GM19397 (cell line): ENCODE measurements around the gene DVL3.
"Not testable (repeated sequence)": the region's sequence is repeated elsewhere in the genome, so short reads cannot be mapped to it uniquely, and the experiment has no call there.

Source experiments
- ATAC-seq: cut with Tn5 transposase; IDR thresholded peaks from one replicate; pipeline ENCODE4 v1.9.1; 2021; ENCODE audit warnings: mild to moderate bottlenecking, moderate library complexity; ENCODE audit not compliant: unreplicated experiment

The DVL3 gene

GRCh38 chr3:184154885-184155643 is at the start of gene DVL3:
DVL3 (plus strand) TSS chr3:184155377; CDS start chr3:184155636, 259 bp downstream.
- ATAC-seq = peak; percentile 87

DNA sequence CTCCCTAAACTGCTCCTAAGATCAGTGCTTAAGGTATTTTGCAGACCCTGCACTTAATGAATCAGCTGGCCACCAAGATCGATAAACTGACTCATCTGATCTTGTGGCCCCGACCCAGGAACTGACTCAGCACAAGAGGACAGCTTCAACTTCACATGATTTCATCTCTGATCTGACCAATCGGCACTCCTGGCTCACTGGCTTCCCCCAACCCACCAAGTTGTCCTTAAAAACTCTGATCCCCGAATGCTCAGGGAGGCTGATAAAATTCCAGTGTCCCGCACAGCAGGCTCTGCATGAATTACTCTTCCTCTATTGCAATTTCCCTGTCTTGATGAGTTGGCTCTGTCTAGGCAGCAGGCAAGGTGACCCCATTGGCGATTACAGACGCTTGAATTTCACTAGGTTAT is 44.9 kb upstream of the DVL3 start:
- no peak for ATAC-seq

- ATAC-seq = no peak
Observed at GRCh38 chr3:184116017-184116416, 39.2 kb upstream of the DVL3 start.

DNA sequence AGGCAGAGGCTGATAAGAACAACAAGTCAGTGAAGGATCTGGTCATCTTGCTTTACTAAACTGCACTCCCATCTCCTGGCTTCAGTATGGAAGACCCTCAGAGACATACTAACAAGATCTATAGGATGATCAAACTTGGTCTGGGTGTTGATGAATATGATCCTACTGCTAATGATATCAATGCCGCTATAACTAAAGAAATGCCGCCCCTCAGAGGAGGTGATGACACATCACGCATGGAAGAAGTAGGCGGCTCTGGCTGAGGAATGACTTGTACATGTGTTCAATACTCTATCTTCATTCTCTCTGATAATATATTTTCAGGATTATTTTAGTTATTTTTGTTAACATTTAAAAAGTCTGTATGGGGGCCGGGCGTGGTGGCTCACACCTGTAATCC is 37.5 kb upstream of the DVL3 start:
- no peak for ATAC-seq

- ATAC-seq = not testable (repeated sequence)
Observed at GRCh38 chr3:184121031-184121430, 34.1 kb upstream of the DVL3 start.

GRCh38 chr3:184126006-184126405 is 29.2 kb upstream of the DVL3 start:
- ATAC-seq = no peak

GRCh38 chr3:184129012-184129411 is 26.2 kb upstream of the DVL3 start:
- no peak for ATAC-seq

DNA sequence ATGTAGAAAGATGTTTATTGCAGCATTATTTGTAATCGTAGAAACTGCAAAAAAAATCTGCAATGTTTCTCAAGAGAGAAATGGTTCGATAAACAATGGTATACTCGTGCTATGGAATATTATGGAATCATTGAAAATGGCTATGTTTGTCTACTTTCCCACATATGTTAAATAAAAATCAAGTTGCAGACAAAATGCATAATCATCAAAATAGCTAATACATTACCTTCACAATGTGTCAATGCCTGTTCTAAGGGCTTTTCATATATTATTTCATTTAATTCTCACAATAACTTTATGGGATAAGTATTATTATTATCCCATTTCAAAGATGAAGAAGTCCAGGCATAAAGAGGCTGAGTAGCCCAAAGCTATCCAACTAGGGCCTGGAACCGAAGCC is 22.2 kb upstream of the DVL3 start:
- ATAC-seq = no peak

DNA sequence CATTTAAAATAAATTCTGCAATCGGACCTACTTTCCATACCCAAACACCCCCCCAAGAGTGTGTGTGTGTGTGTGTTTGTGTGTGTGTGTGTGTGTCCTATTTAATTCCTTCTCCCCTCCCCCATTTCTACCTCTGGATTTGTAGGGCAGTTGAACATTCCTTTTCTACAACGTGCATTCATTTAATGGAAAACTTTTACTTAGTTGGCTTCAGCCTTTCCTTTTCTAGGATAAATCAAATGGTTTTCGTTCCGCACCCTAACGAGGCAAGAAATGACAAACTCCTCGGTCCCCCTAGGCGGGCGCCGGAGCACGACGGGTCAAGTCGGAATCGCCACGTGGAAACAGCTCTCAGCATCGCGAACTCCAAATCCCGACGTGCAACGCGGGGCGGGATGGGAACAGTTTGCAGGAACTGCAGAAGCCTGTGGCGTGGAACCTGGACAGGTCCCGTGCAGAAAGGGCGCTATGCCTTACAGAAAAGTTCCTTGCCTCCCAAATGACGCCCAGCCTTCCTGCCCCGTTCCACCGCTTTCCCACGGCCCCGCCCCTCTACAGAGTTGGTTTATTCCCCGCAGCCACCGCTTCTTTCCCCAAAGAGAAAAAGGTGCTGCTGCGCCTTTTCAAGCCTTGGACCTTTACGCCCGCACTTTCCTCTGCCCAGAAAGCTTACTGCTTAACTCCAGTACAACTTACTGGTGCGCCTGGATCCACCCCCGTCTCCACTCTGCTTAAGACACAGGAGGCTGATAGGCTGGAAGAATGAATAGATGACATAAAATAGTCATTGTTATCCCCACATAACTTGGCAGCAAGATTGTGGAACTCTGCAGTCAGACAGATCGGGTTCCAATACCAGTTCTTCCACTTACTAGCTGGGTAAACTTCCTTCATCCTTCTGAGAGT is 21.1 kb upstream of the DVL3 start:
- ATAC-seq = no peak

DNA sequence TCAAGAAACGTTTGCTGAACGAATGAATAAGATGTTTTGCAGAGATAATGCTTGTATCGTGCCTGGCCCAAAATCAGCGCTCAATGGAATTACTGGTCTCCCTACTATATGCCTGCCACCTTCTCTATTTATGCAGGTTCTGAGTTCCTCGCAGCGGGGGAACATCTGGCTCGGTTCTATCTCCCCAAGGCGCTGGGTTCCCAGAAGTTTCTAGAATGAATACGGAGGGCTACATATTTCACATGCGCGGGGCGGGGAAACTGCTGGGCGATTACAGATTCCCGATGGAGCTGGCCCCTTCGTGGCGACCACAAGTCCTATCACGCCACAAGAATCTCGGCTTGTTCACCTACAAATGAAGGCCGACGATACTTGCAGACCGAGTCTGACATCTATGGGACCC is 20.4 kb upstream of the DVL3 start:
- no peak for ATAC-seq

DNA sequence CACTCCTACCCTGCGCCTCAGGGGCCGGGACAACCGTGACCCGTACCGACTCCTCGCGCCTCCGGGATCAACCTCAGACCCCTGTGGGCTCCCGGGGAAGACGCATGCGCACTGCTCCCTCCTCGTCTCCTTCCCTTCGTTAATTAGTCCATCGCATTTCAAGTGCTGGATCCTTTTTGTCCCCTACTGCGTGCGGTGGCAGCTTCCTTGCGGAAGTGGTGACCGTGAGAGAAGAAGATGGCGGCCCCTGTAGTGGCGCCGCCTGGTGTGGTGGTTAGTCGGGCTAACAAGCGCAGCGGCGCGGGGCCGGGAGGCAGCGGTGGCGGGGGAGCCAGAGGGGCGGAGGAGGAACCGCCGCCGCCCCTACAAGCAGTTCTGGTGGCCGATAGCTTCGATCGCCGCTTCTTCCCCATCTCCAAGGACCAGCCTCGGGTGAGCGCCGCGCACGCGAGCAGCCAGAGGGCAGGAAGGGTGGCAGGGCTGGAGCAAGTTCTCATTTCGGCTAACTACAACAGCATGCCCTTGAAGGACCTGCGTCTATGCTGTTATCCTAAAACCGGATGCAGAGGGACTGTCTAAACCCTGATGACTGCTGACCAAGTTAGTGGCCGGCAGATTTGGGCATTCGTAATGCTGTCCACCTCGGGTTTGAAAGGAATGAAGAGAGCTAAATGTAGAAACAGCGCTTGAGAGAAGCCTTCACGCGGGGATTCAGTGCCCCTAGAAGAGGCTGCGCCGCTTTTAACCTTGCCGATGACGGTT is 19.8 kb upstream of the DVL3 start, which contains the start of gene EIF2B5:
TSS of gene EIF2B5 (plus strand) at position 210 of the 762 bp plus-strand sequence. CDS start at position 238, 28 bp downstream.
- ATAC-seq = peak; percentile 86

- peak; percentile 0 for ATAC-seq
Observed at GRCh38 chr3:184135911-184136260, 19.3 kb upstream of the DVL3 start.

GRCh38 chr3:184140436-184140835 is 14.7 kb upstream of the DVL3 start:
- no peak for ATAC-seq

- no peak for ATAC-seq
Observed at GRCh38 chr3:184142199-184142598, 13.0 kb upstream of the DVL3 start.

GRCh38 chr3:184143327-184143726 is 11.8 kb upstream of the DVL3 start:
- ATAC-seq = no peak

- no peak for ATAC-seq
Observed at GRCh38 chr3:184144505-184144904, 10.7 kb upstream of the DVL3 start.

GRCh38 chr3:184145111-184145524 is 10.1 kb upstream of the DVL3 start:
- no peak for ATAC-seq

- ATAC-seq = no peak
Observed at GRCh38 chr3:184145751-184146270, 9.4 kb upstream of the DVL3 start.

- ATAC-seq = no peak
Observed at GRCh38 chr3:184148076-184148475, 7.1 kb upstream of the DVL3 start.

DNA sequence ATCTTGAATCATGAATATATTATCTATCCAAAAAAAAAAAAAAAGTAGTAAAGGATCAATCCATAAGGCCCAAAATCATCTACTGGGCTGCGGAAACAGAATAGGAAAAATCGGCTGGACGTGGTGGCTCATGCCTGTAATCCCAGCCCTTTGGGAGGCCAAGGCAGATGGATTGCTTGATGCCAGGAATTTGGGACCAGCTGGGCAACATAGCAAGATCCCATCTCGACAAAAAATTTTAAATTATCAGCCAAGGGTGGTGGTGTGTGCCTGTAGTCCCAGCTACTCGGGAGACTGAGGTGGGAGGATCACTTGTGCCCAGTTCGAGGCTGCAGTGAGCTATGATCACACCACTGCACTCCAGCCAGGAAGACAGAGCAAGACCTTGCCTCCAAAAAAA is 6.1 kb upstream of the DVL3 start:
- ATAC-seq = no peak

DNA sequence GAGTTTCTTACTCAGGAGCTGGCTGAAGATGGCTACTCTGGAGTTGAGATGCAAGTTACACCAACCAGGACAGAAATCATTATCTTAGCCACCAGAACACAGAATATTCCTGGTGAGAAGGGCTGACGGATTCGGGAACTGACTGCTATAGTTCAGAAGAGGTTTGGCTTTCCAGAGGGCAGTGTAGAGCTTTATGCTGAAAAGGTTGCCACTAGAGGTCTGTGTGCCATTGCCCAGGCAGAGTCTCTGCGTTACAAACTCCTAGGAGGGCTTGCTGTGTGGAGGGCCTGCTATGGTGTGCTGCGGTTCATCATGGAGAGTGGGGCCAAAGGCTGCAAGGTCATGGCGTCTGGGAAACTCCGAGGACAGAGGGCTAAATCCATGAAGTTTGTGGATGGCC is 5.4 kb upstream of the DVL3 start:
- ATAC-seq = not testable (repeated sequence)
